ENCODE data around the gene KERA. TPM values are rescaled to one million over a fixed set of nuclear protein-coding genes. Genes with fewer than 3 reads are reported as not detected.

Gene KERA
- polyA plus RNA-seq, 4 donors: 0.10 to 1.3 (median 0.11) TPM; not detected in 1

DNA sequence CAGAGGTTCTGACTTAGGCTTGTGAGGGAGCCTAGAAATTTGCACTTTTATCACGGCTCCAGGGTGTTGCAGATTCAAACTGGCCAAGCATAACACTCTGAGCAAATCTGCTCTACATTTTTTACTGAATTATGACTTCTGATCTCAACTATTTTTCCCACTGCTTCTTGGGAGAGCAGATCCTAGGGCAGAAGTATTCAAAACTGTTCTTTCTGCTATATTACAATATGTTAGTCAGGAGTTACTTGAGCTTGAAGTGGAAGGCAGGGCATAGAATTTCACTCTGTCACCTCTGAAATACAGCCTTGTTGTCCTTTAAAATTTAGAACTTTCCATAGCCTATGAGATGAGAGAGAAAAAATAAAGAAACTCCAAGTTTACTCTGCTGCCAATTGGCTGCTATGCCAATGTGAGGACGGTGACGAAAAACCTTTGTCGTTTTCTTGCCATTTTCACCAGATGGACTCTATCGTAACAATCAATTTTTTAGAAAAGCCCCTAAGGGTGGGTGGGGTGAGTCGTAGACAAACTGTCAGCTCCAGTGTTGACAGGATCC lies 16.4 kb upstream of the KERA start:
- DNase-seq (ENCODE audit: low read depth in 4 of 4, low spot score in 3 of 4): peak in 1 of 4 donors; percentile 19

GRCh38 chr12:91073426-91073825 lies 15.6 kb upstream of the KERA start:
- no peak for DNase-seq (ENCODE audit: low read depth in 4 of 4, low spot score in 3 of 4)

DNA sequence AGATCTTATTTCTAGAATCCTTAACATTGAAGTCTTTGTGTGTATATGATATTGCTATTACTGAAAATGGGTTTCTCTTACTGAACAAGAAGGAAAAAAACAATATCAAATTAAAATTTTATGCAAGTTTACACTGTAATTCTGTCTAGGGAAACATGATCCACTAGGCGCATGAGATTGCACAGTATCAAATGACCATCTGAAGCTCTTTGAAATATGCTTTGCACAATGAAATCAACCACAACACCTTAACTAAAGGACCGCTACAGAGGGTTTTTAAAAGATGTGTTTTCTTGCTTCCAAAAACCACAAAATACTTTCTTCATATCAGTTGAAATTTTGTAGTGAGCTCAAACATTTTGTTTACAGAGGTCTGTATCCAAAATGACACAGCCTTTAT lies 15.1 kb upstream of the KERA start:
- no peak for DNase-seq (ENCODE audit: low read depth in 4 of 4, low spot score in 3 of 4)

GRCh38 chr12:91070936-91071335 lies 13.1 kb upstream of the KERA start:
- no peak for DNase-seq (ENCODE audit: low read depth in 4 of 4, low spot score in 3 of 4)

- no peak for DNase-seq (ENCODE audit: low read depth in 4 of 4, low spot score in 3 of 4)
Measured at GRCh38 chr12:91065396-91065795, 7.6 kb upstream of the KERA start.

DNA sequence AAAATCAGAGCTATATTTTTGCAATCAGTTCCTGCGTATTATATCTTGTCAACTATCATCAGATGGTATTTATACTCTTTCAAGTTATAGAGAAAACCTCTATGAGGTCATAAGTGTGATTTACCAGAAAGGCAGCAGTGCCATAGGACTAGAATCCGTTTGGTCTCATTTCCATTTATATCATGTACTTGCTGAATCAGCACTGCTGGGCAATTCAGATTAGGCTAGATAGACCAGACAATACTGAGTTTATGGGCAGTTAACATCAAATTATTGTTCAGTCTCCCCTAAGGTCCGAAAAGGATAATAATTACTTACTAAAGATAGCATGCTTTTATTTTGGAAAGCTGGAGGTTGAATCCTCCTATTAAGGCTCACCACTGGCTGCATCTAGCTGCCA lies 6.8 kb upstream of the KERA start:
- DNase-seq (ENCODE audit: low read depth in 4 of 4, low spot score in 3 of 4): no peak

- no peak for DNase-seq (ENCODE audit: low read depth in 4 of 4, low spot score in 3 of 4)
Measured at GRCh38 chr12:91061091-91061490, 3.3 kb upstream of the KERA start.

- DNase-seq (ENCODE audit: low read depth in 4 of 4, low spot score in 3 of 4): no peak
Measured at GRCh38 chr12:91059211-91059610, 1.4 kb upstream of the KERA start.

GRCh38 chr12:91058786-91059185 lies 962 bp upstream of the KERA start:
- no peak for DNase-seq (ENCODE audit: low read depth in 4 of 4, low spot score in 3 of 4)

- no peak for DNase-seq (ENCODE audit: low read depth in 4 of 4, low spot score in 3 of 4)
Measured at GRCh38 chr12:91056488-91056887, 1.3 kb downstream of the KERA start.

GRCh38 chr12:91055976-91056375 lies 1.8 kb downstream of the KERA start:
- no peak for DNase-seq (ENCODE audit: low read depth in 4 of 4, low spot score in 3 of 4)

DNA sequence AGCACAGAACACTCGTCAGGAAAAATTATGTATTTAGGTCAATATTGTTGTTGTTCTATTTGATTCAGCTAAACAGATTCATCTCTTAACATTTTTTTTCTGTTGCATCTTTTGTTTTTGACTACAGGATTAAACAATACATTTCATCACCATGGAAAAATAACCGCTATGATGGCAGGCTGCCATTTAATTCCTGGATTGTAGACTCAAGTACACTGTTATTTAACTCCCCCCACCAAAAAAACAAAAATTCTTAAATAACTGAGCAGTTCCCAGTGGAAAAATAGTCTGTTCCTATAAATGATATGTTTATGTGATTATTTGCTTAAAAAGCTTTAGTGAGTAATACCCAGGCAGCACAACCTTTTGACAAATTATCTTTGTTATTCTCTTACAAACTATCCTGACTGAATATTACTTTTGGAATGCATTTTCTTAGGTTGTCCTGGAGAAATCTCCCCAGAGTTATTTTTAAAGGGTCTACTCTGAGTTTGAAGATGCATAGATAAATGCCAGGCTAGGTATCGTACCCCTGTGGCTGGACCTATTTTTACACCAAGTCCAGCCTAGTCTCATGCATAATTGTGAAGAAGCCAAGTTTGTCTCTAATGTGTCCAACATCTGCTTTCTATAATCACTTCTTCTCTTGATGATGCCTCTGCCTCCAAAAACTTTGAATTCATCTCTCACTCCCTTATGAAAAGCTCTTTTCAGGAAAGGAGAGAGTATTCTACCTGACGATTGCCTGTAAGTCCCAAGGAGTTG lies 3.7 kb downstream of the KERA start:
- DNase-seq (ENCODE audit: low read depth in 4 of 4, low spot score in 3 of 4): no peak

DNA sequence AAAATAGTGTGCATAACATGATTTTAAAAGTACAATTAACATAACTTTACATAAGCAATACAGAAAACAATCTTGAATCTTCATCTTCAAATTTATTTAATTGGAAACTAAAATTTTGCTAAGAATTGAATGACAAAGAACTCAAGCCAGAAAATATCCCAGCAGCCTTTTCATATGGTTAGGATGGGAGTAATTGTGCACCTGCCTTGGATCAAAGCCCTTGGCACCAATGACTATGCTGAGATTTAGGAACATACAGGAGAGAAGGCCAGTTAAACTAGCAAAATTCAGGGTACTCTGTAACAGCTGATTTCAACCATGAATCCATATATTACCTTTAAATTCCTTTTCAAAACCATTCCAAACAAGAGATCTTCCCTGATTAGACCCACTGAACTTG lies 5.8 kb downstream of the KERA start:
- no peak for DNase-seq (ENCODE audit: low read depth in 4 of 4, low spot score in 3 of 4)

DNA sequence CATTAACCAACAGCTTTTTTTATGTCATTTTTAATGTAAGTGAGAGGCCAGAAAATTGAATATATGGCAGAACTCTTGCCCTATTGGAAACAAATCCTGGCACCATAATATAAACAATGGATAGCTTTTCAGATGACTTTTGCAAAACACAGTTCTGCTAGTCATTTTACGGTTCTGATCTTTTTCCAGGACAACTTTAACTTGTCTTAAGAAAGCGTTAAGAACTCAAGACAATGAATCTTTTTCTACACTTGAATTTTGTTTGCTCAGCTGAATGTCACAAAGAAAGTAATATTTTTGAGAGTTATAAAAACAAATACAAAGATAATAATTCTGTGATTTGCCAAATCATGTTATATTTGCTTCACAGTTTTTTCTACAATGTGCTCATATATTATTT lies 13.2 kb downstream of the KERA start:
- DNase-seq (ENCODE audit: low read depth in 4 of 4, low spot score in 3 of 4): peak in 1 of 4 donors; percentile 14

- no peak for DNase-seq (ENCODE audit: low read depth in 4 of 4, low spot score in 3 of 4)
Measured at GRCh38 chr12:91043408-91043807, 14.4 kb downstream of the KERA start.

GRCh38 chr12:91040096-91040755 lies 17.6 kb downstream of the KERA start:
- no peak for DNase-seq (ENCODE audit: low read depth in 4 of 4, low spot score in 3 of 4)

GRCh38 chr12:91037276-91037675 lies 20.5 kb downstream of the KERA start:
- DNase-seq (ENCODE audit: low read depth in 4 of 4, low spot score in 3 of 4): no peak

DNA sequence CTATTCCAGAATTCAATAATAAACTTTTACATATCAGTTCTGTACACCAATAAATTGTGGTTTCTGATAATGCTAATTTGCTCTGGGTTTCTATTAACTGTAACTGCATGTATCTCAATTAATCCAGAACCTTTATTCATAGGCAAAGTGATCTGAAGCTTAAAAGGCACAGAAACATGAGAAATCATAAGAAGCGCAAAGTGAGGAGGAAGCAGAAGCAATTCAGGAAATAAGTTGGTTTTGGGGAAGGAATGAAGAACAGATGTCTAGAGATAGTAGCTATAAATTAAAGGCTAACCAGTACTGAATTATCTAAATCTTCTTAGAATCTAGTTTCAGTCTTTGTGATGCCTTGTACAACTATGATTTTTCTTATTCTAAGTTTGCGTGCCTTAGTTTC lies 24.6 kb downstream of the KERA start:
- DNase-seq (ENCODE audit: low read depth in 4 of 4, low spot score in 3 of 4): no peak

DNA sequence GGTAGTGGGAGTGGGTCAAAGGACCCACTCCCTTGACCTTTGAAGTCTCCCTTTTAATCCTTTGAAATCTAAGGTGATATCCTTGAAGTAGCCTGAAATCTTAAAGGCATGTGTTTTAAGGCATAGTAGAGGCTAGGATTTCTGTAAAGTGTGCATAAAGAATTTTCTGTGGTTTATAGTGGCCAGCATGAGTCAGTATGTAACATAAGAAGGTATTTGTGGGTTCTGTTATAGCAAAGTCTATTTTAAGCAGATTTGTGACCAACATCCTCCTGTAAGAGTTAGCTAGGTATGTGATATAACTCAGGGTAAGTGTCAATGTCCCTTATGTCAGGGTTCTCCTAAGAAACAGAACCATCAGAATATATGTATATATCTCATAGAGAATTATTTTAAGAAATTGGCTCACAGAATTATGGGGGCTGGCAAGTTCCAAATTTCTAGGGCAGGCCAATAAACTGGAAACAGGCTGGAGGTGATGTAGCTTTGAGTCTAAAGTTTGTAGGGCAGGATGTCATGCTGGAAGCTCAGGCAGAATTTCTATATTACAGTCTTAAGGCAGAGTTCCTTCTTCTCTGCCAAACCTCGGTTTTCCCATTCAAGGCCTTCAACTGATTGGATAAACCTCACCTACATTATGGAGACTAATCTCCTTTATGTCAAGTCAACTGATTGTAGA lies 34.4 kb downstream of the KERA start:
- no peak for DNase-seq (ENCODE audit: low read depth in 4 of 4, low spot score in 3 of 4)

GRCh38 chr12:91021076-91021475 lies 36.7 kb downstream of the KERA start:
- DNase-seq (ENCODE audit: low read depth in 4 of 4, low spot score in 3 of 4): no peak

- DNase-seq (ENCODE audit: low read depth in 4 of 4, low spot score in 3 of 4): no peak
Measured at GRCh38 chr12:91019455-91019854, 38.4 kb downstream of the KERA start.

All from left renal pelvis (tissue), 4 donors.